ENCODE data around the gene INF2. TPM values are rescaled to one million over a fixed set of nuclear protein-coding genes. Genes with fewer than 3 reads are reported as not detected.

The INF2 gene
- total RNA-seq, 1 donor from 2014 or later = 7.8 TPM

DNA sequence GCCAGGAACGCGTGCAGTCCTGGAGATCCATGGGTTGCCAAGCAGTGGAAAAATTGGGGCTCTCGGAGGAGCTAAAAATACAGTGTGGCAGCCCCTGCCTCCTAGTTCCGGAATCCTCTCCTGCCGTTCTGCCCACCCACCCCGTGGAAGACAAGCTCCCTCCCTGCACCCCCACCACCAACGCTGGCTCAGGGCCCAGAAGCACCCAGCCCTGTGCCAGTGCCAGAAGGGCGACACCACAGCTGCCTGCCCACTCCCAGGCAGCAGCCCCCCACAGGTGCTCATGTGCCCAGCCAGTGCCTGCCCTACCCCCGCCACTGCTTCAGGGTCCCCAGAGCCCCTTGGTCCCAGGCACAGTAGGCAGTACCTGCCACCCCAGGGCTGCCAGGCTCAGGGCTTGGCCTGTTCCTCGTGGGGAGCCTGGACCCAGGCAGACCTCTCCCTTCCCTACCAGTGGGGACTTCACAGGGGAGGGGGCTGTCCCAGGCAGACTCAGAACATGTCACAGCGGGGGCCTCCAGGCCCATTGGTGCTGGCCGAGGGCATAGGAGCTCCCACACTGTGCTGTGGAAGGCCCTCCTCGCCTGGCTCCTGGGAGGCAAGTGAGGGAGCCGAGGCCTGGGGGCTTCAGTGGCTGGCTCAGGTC is 7.4 kb downstream of the INF2 start:
- H3K36me3 Mint-ChIP-seq = no peaks in the 10 kb centered on the region
- Histone ChIP-seq H3K36me3 (no peaks in the 10 kb centered on the region), H3K9me3 (ENCODE audit: low read depth) (no peaks in the 10 kb centered on the region), H3K79me2 (ENCODE audit: low read depth) (peaks cover 6% of the 10 kb centered on the region), H3K4me2 (no peak overlapping the region), H3K9ac (no peak overlapping the region), H3K4me3 (no peak overlapping the region), H3K27me3 (no peaks in the 10 kb centered on the region), H3K4me1 (peaks cover 17% of the 10 kb centered on the region), H2AFZ (replicated peaks) (no peak overlapping the region), H3K27ac (no peak overlapping the region), H4K20me1 (ENCODE audit: low read depth) (peaks cover 27% of the 10 kb centered on the region), H3F3A (ENCODE audit: low read depth) (no peaks in the 10 kb centered on the region)
- TF ChIP-seq EZH2 (IDR thresholded peaks at IDR 0.05) = no peak
- no peak for TF ChIP-seq EZH2phosphoT487 (IDR thresholded peaks at IDR 0.05)
- TF ChIP-seq, protein P1, sequence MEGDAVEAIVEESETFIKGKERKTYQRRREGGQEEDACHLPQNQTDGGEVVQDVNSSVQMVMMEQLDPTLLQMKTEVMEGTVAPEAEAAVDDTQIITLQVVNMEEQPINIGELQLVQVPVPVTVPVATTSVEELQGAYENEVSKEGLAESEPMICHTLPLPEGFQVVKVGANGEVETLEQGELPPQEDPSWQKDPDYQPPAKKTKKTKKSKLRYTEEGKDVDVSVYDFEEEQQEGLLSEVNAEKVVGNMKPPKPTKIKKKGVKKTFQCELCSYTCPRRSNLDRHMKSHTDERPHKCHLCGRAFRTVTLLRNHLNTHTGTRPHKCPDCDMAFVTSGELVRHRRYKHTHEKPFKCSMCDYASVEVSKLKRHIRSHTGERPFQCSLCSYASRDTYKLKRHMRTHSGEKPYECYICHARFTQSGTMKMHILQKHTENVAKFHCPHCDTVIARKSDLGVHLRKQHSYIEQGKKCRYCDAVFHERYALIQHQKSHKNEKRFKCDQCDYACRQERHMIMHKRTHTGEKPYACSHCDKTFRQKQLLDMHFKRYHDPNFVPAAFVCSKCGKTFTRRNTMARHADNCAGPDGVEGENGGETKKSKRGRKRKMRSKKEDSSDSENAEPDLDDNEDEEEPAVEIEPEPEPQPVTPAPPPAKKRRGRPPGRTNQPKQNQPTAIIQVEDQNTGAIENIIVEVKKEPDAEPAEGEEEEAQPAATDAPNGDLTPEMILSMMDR (IDR thresholded peaks at IDR 0.05) = no peak
- no peak for DNase-seq (ENCODE audit: low spot score)
- H3K9me3 Mint-ChIP-seq = no peaks in the 10 kb centered on the region
- peaks cover 4% of the 10 kb centered on the region for H3K27me3 Mint-ChIP-seq (ENCODE audit: insufficient read depth, low read depth)
- H3K4me1 Mint-ChIP-seq = peaks cover 24% of the 10 kb centered on the region
- H3K4me3 Mint-ChIP-seq = no peak overlapping the region
- no peak overlapping the region for H3K27ac Mint-ChIP-seq

DNA sequence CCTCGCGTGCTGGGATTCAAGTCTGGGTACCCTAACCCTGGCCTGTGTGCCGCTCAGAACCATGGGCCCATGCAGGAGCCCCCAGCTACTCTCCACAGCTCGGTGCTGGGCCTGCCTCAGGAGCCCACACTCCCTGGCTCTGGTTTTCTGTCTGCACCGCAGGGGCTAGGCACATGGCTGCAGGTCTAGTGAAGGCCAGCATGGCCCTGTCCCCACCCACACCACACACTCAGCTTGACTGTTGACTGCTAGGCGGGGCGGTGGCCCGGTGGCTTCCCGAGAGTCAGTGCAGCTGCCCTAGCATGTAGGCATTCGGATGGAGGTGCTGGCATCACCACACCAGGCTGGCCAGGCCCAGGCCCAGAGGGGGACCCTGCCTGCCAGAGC is 7.9 kb downstream of the INF2 start:
- H3K27ac ChIP-seq = no peak overlapping the region
- no peaks in the 10 kb centered on the region for H3F3A ChIP-seq (ENCODE audit: low read depth)
- H3K4me1 Mint-ChIP-seq = peaks cover 24% of the 10 kb centered on the region
- H3K4me3 ChIP-seq = no peak overlapping the region
- H3K4me3 Mint-ChIP-seq = no peak overlapping the region
- no peak overlapping the region for H2AFZ ChIP-seq (replicated peaks)
- peaks cover 17% of the 10 kb centered on the region for H3K4me1 ChIP-seq
- H3K27ac Mint-ChIP-seq = no peak overlapping the region
- peaks cover 4% of the 10 kb centered on the region for H3K27me3 Mint-ChIP-seq (ENCODE audit: insufficient read depth, low read depth)
- H4K20me1 ChIP-seq (ENCODE audit: low read depth) = peaks cover 22% of the 10 kb centered on the region
- H3K4me2 ChIP-seq = no peak overlapping the region
- no peaks in the 10 kb centered on the region for H3K36me3 Mint-ChIP-seq
- no peaks in the 10 kb centered on the region for H3K9me3 Mint-ChIP-seq
- H3K79me2 ChIP-seq (ENCODE audit: low read depth) = peaks cover 3% of the 10 kb centered on the region
- no peak overlapping the region for H3K9ac ChIP-seq
- no peaks in the 10 kb centered on the region for H3K36me3 ChIP-seq
- TF ChIP-seq, protein P1 (IDR thresholded peaks at IDR 0.05) = no peak
- DNase-seq (ENCODE audit: low spot score) = no peak
- H3K9me3 ChIP-seq (ENCODE audit: low read depth) = no peaks in the 10 kb centered on the region
- H3K27me3 ChIP-seq = no peaks in the 10 kb centered on the region

DNA sequence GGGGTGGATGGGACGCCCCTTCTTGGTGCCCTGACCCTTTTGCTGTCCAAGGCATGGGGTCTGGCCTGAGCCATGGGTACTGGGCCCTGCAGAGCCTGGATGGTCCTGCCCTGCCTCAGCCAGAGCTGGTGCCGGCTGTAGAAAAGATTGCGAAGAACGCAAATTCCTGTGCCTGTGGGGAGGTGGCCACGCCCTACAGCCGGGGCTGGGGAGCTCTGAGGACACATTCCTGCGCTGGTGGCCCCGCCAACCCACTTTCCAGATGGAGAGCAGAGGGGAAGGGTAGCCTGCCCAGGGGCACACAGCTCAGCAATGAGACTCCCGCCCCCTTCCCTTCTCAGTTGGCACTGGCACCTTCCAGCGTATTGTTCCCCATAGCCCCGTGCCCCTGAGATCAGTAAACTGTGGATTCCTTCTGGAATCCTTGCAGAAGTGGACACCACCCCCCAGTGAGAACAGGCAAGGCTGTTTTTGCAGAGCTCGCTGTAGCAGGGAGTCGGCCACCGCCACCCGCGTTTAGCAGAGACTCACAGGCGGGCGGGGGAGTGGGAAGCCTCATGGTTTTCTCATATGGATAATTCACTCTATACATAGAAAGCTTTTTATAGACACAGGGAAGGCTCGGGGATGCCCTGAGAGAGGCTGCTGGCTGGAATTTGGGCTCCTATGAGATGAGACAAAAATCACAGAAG is 8.6 kb downstream of the INF2 start:
- peaks cover 17% of the 10 kb centered on the region for H3K4me1 ChIP-seq
- H3K36me3 Mint-ChIP-seq = no peaks in the 10 kb centered on the region
- peak; percentile 47 for DNase-seq (ENCODE audit: low spot score)
- no peaks in the 10 kb centered on the region for H3K36me3 ChIP-seq
- peaks cover 22% of the 10 kb centered on the region for H4K20me1 ChIP-seq (ENCODE audit: low read depth)
- H3K27me3 Mint-ChIP-seq (ENCODE audit: insufficient read depth, low read depth) = peaks cover 4% of the 10 kb centered on the region
- H3K9ac ChIP-seq = no peak overlapping the region
- no peaks in the 10 kb centered on the region for H3K27me3 ChIP-seq
- no peak for TF ChIP-seq EZH2phosphoT487 (IDR thresholded peaks at IDR 0.05)
- TF ChIP-seq, protein P1 (IDR thresholded peaks at IDR 0.05) = no peak
- TF ChIP-seq EZH2 (IDR thresholded peaks at IDR 0.05) = no peak
- H3K27ac Mint-ChIP-seq = peak overlapping the region; percentile 63
- H3K9me3 ChIP-seq (ENCODE audit: low read depth) = no peaks in the 10 kb centered on the region
- H3K4me1 Mint-ChIP-seq = peaks cover 24% of the 10 kb centered on the region
- no peaks in the 10 kb centered on the region for H3F3A ChIP-seq (ENCODE audit: low read depth)
- peaks cover 3% of the 10 kb centered on the region for H3K79me2 ChIP-seq (ENCODE audit: low read depth)
- H3K9me3 Mint-ChIP-seq = no peaks in the 10 kb centered on the region
- H3K4me2 ChIP-seq = peak overlapping the region; percentile 18
- no peak overlapping the region for H3K27ac ChIP-seq
- no peak overlapping the region for H3K4me3 Mint-ChIP-seq
- no peak overlapping the region for H2AFZ ChIP-seq (replicated peaks)
- H3K4me3 ChIP-seq = no peak overlapping the region

Measured in neural progenitor cell (in vitro differentiated cells).